A673 (cell line): ENCODE data around the gene TSSK1B. TPM values are rescaled to one million over a fixed set of nuclear protein-coding genes. Genes with fewer than 3 reads are reported as not detected.

Experiments
- BruUV-seq: library from RNA; stranded (reverse); fragments of 400-500 nt; replicated peaks from 2 replicates; lab custom pipeline; 2021; lab: Mats Ljungman, UMichigan
- CTCF ChIA-PET: fragments of 300-600 bp; sonication (Branson Sonifier 250); formaldehyde crosslinking; loops from one replicate; lab custom pipeline; 2022; ENCODE audit warnings: antibody characterized with exemption; lab: Charles Lee
- POLR2A ChIA-PET: fragments of 300-600 bp; sonication (Branson Sonifier 250); formaldehyde crosslinking; loops from one replicate; lab custom pipeline; 2022; ENCODE audit warnings: antibody characterized with exemption; ENCODE audit not compliant: low non-redundant PET; lab: Charles Lee
- DNase-seq: peaks from one replicate; pipeline ENCODE4 v3.0.0-alpha.2; 2015; ENCODE audit warnings: low spot score
- H3K27ac ChIP-seq: fragments of 200-600 bp; sonication (generic); 2 replicates; pipeline ENCODE4 v1.5.1; 2016; ENCODE audit warnings: mixed run types, low read depth, mild to moderate bottlenecking, mixed read lengths, antibody characterized with exemption, low read length; ENCODE audit not compliant: poor library complexity, severe bottlenecking
- H3K27me3 ChIP-seq: fragments of 200-600 bp; sonication (generic); replicated peaks from 2 replicates; pipeline ENCODE4 v1.6.1; 2017; ENCODE audit warnings: mixed run types, low read depth, mild to moderate bottlenecking, mixed read lengths, antibody characterized with exemption, low read length; ENCODE audit not compliant: insufficient read depth, poor library complexity
- H3K36me3 ChIP-seq: fragments of 200-600 bp; sonication (generic); 2 replicates; pipeline ENCODE4 v1.6.1; 2016; ENCODE audit warnings: mixed run types, mild to moderate bottlenecking, mixed read lengths, antibody characterized with exemption, low read length; ENCODE audit not compliant: insufficient read depth, poor library complexity, severe bottlenecking
- H3K4me1 ChIP-seq: fragments of 200-600 bp; sonication (generic); 2 replicates; pipeline ENCODE4 v1.6.1; 2017; ENCODE audit warnings: mixed run types, mild to moderate bottlenecking, mixed read lengths, antibody characterized with exemption, low read length; ENCODE audit not compliant: insufficient read depth, poor library complexity, severe bottlenecking
- H3K4me3 ChIP-seq: fragments of 200-600 bp; sonication (generic); 2 replicates; pipeline ENCODE4 v1.5.1; 2016; ENCODE audit warnings: low read depth, mixed run types, mild to moderate bottlenecking, mixed read lengths, low read length; ENCODE audit not compliant: poor library complexity, severe bottlenecking
- H3K9me3 ChIP-seq: fragments of 200-600 bp; sonication (generic); 2 replicates; pipeline ENCODE4 v1.6.1; 2016; ENCODE audit warnings: mixed run types, low read depth, mild to moderate bottlenecking, mixed read lengths, antibody characterized with exemption, low read length; ENCODE audit not compliant: poor library complexity, severe bottlenecking
- CTCF ChIP-seq: fragments of 300-800, 200-600 bp; sonication (generic); conservative IDR thresholded peaks from 2 replicates; pipeline ENCODE4 v1.5.1; 2017; ENCODE audit warnings: low read depth, mild to moderate bottlenecking, antibody characterized with exemption, low read length, moderate library complexity, mixed read lengths
- EZH2 ChIP-seq: fragments of 200-600 bp; sonication (generic); IDR thresholded peaks from 2 replicates; pipeline ENCODE4 v1.6.1; 2017; ENCODE audit warnings: borderline replicate concordance, low read depth, mild to moderate bottlenecking, mixed read lengths, antibody characterized with exemption, low read length; ENCODE audit not compliant: poor library complexity, severe bottlenecking
- intact Hi-C: fragments of 100-400 bp; cut with micrococcal nuclease; formaldehyde crosslinking; loops from one replicate; pipeline ENCODE4 v1.10.0; 2022; ENCODE audit not compliant: unreplicated experiment
- total RNA-seq: library from RNA; stranded (reverse); gene quantifications from 2 replicates; pipeline ENCODE4 v1.2.3, GENCODE V29; 2021

TSSK1B gene
- total RNA-seq, 1 experiment from 2014 or later: not detected

- intact Hi-C loops: no loop called here
- peaks cover 9% of the 10 kb centered on the region for H3K27me3 ChIP-seq
- BruUV-seq: no TSS peak
- no peak for DNase-seq
- H3K9me3 ChIP-seq: no peaks in the 10 kb centered on the region
- POLR2A ChIA-PET: no interaction called here
- no peak overlapping the region for H3K4me3 ChIP-seq
- no peaks in the 10 kb centered on the region for H3K36me3 ChIP-seq
- H3K4me1 ChIP-seq: no peaks in the 10 kb centered on the region
- no peak overlapping the region for H3K27ac ChIP-seq
- CTCF ChIA-PET: no interaction called here
- no peak for TF ChIP-seq EZH2
- TF ChIP-seq CTCF: no peak
Observed at GRCh38 chr5:113437111-113437510, 2.3 kb upstream of the TSSK1B start.

- Histone ChIP-seq H3K4me1 (no peaks in the 10 kb centered on the region), H3K27me3 (peaks cover 9% of the 10 kb centered on the region), H3K9me3 (no peaks in the 10 kb centered on the region), H3K4me3 (no peak overlapping the region), H3K36me3 (no peaks in the 10 kb centered on the region), H3K27ac (no peak overlapping the region)
- CTCF ChIA-PET: no interaction called here
- DNase-seq: no peak
- no peak for TF ChIP-seq EZH2
- TF ChIP-seq CTCF: no peak
- intact Hi-C loops: no loop called here
- POLR2A ChIA-PET: no interaction called here
- no TSS peak for BruUV-seq
Observed at GRCh38 chr5:113435575-113435974, 786 bp upstream of the TSSK1B start.

- POLR2A ChIA-PET: no interaction called here
- DNase-seq: no peak
- TF ChIP-seq EZH2: no peak
- TF ChIP-seq CTCF: no peak
Observed at GRCh38 chr5:113433862-113434612, 752 bp downstream of the TSSK1B start.

More at GRCh38 chr5:113433862-113434612, 752 bp downstream of the TSSK1B start:
- Histone ChIP-seq H3K27me3 (peaks cover 9% of the 10 kb centered on the region), H3K4me3 (no peak overlapping the region), H3K27ac (no peak overlapping the region), H3K4me1 (no peaks in the 10 kb centered on the region), H3K36me3 (no peaks in the 10 kb centered on the region), H3K9me3 (no peaks in the 10 kb centered on the region)
- intact Hi-C loops: no loop called here
- CTCF ChIA-PET: no interaction called here
- BruUV-seq: no TSS peak
